HUDEP-2 (cell line): ENCODE results near the gene CAPN10.
A peak's percentile ranks its signal among the peaks of the same experiment; 100 is the strongest.

Experiments used
- DNase-seq, 76 experiments: peaks; one replicate each; lab custom pipeline; 2025; ENCODE audit not compliant: unreplicated experiment in 76 of 76; lab: John Stamatoyannopoulos, UW

CAPN10 gene

DNA sequence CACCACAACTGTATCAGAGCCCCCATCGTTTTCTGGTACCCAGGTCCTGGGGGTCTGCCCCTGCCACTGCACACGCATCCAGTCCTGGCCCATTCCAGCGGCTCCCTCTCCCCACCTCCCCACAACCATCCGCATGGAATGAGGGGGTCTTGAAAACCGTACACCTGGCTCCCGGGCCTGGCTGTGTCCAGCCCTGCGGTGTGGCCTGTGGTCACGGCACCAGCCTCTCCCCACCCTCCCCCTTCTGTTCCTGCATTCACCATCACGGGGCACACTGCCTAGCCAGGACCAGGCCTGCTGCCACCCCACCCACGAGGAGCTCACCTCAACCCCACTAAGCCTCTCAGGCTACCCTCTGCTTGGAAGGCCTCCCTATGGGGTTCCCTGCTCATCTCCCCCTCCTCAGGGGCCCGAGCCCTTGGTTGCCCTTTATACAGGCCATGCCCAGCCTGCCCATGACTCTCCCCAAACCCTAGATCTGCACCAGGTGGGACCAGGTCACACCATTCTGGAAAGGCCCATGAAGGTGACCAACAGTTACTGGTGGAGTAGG, 50.1 kb downstream of the CAPN10 start:
- DNase-seq = no peak

DNA sequence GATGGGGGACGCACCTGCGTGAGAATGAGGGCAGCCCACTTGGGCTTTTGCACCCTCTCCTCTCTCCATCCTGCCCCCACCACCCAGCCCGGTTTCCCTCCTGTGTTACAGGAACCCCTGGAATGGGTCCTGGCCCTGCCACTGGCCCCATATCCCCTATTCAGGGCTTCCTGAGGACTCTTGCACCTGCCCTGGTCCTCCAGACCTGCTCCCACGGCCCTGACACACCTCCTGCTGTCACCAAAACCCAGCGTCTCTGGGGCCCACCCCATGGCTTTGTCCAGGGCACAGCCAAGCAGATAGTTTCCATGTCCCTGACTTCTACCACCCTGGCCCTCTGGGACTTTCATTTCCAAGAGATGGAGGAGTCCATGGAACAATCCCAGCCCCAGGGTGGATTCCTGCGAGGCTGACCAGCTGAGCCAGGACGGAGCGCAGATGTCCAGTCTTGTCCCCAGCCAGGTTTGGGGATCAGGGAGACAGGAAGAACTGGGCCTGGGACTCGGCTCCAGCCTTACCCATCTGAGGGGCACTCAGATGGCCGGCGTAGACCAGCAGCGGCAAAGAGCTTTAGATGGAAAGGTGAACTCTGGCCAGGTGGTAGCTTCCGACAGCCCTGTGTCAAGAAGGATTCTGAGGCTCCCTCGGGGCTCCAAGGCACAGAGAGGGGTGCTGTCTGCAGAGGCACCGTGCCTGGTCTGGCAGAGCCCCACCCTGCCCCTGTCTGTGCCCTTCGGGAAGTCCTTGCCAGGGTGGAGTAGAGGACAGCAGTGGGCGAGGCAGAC, 50.8 kb downstream of the CAPN10 start:
- DNase-seq = no peak

DNA sequence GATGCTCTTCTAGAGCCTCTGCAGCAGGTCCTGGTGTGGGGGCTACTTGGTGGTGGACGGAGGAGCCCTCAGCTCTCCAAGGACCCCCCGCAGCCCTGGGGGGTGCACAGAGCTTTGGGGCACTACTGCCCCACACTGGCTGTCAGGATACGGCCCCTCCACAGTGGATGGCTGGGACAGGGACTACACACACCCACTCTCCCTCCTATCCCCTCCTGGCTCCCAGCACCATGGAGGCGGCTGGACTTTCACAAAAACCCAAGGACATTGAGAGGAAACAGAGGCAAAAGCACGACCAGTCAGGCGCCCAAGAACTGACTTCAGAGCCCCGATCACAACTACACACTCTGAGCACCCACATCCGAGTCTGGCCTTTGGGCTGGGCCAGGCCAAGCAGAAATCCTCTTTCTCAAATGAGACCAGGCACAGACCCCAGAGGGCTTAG, 51.4 kb downstream of the CAPN10 start:
- no peak for DNase-seq

DNA sequence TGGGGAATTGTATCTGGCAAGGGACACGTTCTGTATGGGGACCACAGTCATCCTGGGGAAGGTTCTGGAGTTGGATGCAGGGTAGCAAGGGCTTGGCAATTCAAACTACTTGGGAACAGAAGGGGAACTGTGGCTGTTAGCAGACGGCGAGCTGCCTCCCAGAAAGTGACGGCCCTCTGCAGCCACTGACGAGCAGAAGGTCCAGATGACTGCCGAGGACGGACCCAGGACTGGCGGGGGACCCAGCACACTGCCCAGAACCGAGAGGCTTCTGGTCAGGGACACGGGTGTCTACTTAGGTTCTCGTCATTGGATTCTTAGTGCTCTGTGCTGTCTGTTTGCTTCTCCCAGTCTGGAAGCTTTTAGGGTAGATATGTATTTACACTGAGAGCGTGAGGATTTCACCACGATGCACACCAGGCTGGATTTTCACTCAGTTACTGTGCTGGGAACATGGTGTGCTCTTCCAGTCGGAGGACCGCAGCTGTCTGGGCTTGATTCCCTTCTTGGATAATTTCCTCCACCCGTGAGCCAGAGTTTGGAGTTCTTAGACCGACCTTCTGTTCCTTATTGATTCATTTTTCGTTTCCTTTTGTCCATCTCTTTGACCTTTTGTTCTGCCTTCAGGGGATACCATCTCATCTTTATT, 52.1 kb downstream of the CAPN10 start:
- no peak for DNase-seq

DNA sequence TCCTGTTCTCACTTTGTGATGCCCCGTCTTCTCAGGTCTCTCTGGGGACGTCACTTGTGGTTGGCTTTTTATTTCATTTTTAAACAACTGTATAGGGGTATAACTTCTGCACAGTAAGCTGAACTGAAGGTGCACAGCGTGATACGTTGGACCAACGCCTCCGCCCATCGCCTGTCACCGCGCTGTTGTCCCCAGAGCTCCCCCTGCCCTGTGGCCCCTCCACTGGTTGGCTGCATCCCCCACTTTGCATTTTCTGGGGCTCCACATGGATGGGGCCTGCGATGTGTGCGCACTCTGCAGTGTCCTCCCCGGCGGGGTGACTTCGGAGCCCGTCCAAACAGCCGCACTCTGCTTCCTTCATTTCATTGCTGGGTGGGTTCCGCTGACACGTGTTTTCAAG, 53.0 kb downstream of the CAPN10 start:
- DNase-seq = no peak

DNA sequence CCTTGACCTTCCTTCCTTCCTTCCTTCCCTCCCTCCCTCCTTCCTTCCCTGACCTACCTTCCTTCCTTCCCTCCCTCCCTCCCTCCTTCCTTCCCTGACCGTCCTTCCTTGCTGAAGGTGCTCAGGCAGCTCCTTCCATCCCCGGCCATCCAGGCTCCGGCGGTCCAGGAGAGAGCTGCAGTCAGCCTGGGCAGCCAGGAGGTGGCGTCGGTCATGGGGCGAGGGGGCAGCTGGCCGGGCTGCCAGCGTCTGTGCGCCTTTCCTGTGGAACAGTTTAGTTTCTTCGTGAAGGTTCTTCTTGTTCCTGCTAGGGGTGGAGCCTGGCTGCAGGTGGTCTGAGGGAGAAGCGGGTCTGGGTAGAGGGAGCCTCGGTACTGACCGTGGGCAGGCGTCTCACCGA, 54.4 kb downstream of the CAPN10 start:
- DNase-seq = peak in 11 of 76 experiments; percentile 3 to 32 (median 19)

DNA sequence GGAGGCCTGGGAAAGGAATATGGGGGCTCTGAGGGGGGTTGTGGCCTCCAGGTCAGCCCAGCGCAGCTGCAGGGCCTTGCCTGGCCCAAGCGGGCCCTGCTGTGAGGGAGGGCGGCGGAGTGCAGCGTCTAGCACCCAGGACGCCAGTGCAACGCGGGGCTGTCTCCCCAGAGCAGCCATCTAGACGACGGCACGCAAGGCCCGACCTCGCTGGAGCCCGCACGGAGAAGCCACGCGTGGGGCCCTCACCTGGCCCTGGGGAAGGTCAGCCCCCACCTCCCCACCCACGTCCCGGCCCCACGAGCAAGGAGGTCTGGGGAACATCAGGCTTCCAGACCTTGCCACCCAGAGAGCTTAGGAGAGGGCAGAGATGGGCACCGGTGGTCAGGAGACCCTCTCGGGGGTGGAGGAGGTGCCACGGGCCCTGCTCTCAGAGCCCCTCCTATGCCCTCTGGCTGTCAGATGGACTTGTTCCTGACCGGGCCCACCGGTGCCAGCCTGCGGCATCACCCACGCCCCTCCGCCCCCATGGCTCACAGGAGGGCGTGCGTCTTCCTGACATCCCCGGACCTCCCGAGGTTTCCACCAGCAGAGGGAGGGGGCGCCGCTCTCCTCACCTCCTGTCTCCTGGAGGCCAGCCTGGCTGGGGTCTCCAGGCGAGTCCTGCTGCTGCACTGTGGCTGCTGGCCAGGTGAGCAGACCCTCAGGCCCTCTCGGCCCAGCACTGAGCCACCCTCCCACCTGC, 55.7 kb downstream of the CAPN10 start:
- no peak for DNase-seq

DNA sequence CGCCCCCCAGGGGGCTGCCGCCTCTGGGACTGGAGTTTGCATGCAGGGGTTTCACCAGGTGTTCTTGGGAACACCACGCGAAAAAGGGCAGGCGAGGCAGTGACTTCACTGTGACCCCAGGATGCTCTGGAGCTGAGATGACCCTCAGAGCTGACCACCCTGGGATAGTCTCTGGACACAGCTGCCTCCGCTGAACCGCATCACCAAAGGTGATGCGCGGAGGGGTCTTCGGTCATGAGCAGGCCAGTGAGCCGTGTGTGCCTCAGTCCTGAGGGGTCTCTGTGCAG, 56.2 kb downstream of the CAPN10 start:
- no peak for DNase-seq

DNA sequence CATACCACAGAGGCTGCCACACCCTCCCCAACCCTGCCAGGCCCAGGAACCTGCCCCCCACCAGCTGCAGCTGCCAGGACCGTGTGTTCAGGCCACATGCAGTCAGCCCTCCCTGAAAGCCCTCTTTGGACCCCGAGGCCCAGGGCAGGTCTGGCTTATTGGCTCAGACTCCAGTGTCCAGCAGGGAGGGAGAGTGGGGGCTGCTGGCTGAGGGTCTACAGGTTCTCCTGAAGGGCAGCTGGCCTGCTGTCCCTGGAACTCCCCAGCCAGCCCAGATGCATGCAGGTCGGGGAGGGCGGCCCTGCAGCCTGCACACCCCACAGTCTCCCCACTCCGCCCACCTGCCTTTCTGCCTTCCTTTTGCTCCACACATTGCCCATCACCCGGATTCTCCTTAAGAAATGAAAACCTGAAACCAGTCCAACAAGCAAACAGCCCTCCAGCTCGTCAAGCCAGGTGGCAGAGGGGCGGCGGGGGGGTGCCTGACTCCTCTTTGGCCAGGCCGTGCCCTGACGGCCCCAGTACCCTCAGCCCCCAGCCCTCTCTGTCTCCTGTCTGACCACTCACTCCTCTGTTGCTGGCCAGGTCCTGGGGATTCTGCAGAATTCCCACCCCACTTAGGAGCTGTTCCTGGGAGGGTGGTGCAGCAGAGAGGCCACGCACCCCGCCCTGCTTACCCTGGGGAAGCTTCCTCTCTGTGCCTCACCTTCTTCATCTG, 56.7 kb downstream of the CAPN10 start:
- no peak for DNase-seq

DNA sequence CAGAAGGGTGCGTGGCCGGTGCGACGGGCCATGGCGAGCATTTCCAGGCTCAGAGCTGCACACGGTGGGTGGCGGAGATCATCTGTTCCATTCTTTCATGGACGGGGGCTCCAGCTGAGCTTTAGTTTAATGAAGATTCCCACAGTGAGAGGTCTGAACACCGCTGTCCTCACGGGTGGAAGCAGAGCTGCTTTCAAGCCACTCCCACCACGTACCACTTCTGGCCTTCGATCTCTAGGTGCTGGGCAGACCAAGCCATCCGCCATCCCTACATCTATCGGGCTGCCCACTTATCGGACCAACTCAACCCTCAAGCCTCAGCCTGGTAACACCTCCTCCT, 57.2 kb downstream of the CAPN10 start:
- DNase-seq = no peak

DNA sequence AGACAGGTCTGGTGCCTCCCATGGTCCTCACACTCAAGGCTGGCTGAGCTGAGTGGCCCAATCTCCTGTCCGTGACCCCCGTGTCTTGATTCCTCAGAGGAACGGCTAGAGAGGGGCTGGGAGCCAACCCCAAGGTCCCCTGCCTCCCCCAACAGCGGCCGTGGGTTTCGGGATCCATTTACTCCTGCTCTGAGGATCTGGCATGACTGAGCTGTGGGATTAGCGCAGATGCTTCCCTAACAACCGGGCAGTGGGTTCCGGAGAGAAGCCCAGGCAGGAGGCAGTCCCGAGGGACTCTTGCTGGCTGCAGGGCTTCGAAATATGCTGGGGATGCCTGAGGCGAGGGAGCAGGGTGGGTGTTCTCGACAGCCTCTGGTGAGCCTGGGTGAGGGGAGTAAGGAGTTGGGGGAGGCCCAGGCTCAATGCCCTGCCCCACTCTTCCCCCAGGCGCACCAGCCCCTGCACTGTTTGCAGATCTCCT, 57.7 kb downstream of the CAPN10 start:
- DNase-seq = no peak

DNA sequence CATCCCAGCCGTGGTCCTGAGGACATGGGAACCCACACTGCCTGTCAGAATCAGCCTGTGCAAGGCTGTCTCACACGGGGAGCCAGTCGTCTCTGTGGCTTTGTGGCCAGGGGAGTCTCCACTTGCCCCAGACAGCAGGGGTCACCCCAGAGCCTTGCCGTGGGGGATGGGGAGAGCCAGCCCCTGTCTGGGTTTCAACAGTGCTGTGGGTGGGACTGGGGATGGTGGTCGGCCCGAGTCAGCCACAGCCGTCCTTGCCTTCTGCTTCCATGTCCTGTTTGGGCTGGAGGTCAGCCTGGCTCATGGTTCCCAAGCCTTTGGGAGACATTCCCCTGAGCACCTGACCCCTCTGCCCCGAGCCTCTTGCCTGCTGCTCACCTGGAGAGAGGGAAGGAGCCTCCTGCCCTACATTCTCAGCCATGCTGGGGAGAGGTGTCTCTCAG, 58.3 kb downstream of the CAPN10 start:
- no peak for DNase-seq

DNA sequence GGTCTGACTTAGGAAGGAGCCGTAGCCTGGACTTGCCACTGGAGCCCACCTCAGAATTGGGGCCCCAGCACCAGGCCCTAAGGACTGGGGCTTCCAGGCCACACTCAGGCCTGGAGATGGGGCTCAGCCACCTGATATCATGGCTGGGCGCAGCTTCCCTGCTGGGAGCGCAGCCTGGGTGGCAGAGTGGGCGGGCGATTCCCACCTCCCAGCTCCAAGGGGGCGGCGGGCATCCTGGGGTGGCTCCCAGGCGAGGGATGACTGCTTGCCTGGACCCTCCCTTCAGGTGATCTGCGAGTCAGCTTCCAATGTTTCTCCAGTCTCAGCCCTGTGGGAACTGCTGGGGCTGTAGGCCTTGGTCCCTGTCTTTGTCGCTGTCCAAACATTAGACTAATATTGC, 58.8 kb downstream of the CAPN10 start:
- DNase-seq = no peak

DNA sequence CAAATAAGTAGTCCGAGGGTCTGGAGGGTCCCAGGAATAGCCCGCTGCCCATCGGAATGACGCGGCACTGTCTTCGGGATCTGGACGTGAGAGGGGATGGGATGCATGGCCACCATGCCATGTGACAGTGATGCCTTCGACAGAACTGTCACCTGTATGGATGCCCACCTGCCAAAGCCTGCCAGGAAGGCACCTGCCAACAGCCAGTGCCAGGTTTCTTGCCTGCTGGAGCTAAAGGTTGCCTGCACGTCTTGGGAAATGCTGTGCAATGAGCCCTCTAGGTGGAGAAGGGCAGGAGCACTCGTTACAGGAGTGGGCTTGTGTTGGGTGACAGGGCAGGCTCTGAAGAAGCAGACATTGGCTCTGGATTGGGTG, 59.3 kb downstream of the CAPN10 start:
- no peak for DNase-seq

DNA sequence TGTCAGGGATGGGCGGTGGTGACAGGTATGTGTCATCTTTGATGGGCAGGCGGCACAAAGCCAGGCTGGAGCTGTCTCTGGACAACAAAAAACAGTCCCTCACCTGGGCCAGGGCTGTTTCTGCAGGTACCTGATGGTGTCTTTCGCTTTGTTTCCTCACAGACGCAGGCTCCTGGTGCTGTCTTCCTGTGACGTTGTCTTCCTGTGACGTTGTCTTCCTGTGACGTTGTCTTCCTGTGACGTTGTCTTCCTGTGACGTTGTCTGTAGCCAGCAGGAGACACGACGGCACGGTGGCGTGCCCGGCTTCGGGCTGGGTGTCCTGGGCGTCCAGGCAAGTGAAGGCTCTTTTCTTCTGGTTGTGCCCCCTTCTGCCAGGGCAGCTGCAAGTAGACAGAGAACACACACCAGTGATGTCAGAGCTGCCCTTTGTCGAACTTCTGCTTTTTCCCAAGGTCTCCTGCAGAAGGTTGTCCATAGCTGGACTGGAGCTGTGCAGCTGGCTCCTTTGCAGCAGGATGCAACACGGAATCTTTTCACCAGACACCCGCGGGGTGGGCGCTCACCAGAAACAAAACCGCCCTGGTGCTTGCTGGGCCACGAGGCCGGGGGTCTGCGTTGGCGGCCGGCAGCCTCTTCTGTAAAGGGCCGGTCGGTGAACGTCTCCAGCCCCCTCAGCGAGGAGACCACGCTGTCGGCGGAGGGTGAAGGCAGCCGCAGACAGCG, 59.8 kb downstream of the CAPN10 start:
- no peak for DNase-seq

DNA sequence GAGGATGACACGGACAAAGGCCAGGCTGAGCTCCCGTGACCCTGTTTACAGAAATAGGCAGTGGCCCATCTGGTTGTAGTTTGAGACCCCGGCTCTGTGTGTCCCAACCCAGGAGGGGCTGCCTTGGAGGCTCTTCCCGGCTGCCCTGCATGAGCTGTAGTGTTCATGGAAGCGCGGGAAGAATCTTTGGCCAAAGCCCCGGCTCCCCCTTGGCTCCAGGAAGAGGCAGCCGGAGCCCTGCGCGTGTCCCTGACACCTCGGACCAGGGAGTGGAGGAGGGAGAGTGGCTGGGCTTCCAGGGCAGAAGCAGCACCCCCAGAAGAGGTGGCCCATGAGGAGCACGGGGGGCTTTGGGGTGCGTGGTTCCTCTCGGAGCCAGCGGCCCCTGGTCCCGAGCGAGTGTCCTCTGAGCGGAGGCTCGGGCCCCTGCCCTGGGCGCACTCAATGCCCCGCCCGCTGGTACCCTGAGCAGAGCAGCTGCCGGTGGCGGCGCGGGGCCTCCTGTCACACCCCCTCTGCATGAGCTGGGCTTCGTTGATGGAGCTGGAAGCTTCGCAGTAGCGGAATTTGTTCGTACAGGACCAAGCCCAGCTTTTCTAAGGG, 60.5 kb downstream of the CAPN10 start:
- DNase-seq = no peak

DNA sequence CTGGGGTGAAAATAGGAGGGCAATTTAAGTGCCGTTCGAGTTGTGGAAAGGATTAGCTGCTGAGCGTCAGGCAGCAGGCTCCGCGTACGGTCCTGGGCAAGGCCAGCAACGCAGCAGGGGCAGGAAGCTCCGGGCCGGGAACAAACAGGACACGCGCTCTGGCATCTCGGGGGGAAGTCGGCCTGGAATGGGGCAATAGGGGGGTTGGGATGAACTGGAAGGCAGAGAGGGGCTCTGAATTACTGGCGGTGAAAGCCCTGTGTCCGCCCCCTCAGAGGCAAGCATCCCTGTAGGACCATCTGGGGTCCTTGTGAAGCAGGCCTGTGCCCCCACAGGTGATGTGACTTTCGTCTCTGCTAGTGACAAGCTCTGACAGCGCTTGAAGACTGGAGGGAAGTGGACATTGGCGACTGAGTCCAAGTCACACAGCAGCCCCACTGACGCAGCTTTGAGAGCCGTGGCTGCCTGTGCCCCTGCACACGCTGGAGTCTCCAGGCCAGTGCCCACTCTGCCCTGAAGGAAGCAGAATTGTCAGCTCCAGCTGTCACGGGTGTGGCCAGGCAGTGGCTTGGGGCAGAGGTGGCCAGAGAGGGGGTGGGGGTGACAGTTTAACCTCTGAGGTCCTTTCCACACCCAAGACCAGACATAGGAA, 61.1 kb downstream of the CAPN10 start:
- no peak for DNase-seq

DNA sequence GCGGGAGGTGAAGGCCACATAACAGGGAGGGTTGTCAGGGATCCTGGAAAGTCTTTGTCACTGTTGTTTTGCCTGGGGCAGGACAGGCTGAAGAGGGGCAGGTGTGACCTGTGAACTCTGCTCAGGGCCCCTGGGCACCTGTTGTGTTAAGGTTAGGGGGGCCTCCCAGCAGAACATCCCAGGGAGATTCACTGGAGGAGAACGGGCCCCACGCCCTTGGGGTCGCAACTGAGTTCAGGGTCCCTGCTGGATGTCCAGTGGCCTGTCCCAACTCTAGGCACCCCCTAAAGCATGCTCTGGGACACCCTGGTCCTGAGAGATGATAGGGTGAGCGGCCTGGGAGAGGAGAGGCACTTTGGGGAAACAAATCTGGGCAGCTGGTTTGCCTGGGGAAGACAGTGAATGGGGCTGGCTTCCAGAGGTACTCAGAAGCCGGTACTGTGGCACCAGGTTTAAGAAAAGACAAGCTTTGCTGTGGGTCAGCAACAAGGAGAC, 61.7 kb downstream of the CAPN10 start:
- DNase-seq = no peak
